ENCODE data around the gene EIF5B.
"Not testable (repeated sequence)": the region's sequence is repeated elsewhere in the genome, so short reads cannot be mapped to it uniquely, and the experiment has no call there.

Gene EIF5B

DNA sequence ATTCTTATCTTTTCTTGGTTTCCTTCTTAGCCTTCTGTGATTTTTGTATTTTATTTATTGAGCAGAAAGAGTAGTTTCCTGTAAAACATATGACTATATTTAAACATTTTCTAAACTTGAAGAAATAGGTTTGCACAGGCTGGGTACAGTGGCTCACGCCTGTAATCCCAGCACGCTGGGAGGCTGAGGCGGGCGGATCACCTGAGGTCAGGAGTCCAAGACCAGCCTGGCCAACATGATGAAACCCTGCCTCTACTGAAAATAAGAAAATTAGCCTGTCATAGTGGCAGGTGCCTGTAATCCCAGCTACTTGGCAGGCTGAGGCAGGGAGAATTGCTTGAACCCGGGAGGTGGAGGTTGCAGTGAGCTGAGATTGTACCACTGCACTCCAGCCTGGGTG lies 31.7 kb downstream of the EIF5B start:
- DNase-seq = not testable (repeated sequence)

DNA sequence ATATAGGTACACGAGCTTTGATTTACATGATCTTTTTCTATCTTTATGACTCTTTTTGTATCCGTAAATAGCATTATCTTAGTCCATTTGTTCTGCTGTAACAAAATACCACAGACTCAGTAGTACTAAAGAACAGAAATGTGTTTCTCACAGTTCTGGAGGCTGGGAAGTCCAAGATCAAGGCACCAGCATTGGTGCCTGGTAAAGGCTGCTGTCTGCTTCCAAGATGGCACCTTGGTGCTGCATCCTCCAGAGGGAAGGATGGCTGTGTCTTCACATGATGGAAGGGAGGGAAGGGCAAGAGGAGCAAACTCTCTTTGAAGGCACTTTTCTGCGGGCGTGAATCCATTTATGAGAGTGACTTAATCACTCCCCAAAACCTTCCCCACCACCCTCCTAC lies 36.0 kb downstream of the EIF5B start:
- DNase-seq = no peak

DNA sequence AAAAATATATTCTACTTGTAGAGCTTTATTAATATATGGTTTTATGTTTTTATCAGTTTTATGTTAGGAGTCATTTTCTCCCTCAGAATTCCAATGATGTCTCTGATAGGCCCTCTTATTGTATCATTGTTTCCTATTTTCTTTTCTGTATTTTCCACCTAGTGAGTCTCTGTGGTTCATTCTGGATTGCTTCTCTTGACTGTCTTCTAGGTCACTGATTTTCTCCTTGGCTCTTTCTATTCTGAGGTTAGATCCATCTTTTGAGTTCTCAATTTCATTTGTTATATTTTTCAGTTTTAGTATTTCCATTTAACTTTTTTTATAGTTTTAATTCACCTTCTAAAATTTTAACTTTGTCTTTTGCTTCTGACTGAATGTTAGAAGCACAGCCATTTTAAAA lies 37.6 kb downstream of the EIF5B start:
- no peak for DNase-seq

DNA sequence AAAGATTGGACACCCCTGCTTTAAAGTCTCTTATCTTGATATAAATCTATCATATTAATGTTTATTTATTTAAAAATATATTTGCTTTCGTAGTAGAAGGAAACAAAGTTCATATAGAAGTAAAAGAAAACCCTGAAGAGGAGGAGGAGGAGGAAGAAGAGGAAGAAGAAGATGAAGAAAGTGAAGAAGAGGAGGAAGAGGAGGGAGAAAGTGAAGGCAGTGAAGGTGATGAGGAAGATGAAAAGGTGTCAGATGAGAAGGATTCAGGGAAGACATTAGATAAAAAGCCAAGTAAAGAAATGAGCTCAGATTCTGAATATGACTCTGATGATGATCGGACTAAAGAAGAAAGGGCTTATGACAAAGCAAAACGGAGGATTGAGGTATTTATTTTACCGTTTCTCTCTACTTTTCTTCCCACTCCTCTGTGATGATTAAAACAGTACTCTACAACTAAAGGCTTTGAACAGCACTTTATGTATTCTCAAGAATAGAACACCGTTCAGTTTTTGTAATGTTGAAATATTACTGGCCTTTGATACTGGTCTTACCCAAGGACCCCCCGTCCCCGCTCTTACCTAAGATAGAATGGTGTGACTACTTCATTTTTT lies 39.2 kb downstream of the EIF5B start:
- DNase-seq = no peak

DNA sequence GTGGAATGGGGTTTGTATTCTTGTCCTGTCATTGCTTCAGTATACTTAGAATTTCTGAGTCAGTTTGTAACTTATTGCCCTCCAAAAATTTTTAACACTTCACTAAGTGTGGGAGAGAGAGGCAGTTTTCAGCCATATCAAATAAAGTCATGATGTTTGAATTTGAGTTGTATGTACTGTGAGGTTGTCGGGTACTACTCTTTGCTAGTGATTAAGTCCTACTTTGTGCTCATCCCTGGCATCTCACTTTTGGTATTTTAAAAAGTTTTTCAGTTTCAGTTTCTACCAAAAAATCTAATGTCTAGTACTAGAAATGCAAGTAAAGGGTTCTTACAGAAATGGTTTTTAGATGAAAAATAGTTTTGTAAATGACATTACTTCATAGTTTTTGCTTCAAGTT lies 40.7 kb downstream of the EIF5B start:
- no peak for DNase-seq

DNA sequence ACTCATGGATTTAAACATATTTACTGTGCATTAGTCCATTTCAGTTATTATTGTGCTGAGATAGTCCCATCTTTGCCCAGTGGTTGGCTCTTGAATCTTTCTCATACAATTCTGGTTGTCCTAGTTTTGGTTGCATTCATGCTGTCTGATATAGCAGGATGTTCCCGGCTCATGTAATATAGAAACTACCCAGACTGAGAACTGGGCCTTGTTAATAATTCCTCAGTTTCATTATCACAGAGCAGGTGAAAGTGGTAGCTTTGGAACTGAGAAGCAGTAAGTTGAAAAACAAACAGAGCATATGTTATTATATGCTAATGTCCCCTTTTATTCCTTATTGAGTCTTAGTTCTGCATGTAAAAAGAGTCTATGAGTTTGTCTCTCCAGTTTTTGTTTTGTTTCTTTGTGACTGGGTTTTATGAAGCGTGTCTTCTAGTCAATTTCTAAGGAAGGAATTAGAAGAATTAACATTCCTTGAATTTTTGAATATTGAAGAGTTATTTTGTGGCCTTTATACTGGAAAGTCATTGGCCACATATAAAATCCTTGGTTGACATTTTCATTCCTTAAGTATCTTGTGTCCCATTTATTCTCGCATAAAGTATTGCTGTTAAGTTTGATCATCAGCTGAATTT lies 43.3 kb downstream of the EIF5B start:
- DNase-seq = no peak

DNA sequence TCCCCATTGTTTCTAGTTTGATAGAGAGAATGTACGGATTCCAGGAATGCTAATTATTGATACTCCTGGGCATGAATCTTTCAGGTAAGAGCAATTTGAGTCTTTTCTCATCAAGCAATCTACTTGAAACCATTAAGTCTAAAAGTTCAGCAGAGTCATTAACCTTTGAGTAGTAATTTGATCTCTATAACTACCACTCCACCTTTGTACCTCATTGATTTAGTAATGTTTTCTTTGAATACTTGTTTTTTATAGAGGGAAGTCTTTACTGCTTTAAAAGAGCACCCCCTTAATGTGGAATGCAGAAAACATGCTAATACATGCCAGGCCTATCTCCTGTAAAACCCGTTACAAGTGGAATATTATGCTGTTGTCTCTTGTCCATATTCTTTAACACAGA lies 45.0 kb downstream of the EIF5B start:
- no peak for DNase-seq

DNA sequence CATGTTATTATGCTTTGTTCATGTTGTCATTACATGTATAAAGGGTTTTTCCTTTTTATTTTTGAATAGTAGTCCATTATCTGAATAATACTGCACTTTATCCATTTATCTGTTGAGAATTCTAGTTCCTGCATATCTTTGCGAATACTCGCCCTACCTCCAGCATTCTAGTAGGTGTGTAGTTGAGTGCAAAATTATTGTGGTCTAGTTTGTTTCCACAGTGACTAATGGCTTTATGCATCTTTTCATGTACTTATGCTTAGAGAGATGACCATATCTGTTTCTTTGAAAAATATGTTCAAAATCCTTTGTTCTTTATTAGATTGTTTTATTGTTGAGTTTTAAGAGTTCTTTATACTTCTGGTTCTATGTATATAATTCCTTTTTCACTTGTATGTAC lies 48.8 kb downstream of the EIF5B start:
- DNase-seq = no peak

DNA sequence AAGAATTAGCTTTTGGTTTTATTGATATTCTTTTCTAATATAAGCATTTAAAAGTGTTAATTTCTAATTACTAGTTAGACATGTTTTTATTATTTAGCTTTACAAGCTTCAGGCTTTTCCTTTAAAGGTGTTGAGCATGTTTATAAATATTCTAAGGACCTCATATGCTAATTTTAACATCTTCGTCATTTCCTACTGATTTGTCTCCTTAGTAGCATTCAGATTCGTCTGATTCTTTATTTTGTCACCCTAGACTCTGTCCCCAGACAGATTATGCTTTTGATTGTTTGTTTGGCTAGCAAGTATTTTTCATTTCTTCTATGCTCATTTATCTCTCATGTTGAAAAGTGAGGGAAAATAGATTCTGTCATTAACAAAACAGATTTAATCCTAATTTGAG lies 51.7 kb downstream of the EIF5B start:
- no peak for DNase-seq

DNA sequence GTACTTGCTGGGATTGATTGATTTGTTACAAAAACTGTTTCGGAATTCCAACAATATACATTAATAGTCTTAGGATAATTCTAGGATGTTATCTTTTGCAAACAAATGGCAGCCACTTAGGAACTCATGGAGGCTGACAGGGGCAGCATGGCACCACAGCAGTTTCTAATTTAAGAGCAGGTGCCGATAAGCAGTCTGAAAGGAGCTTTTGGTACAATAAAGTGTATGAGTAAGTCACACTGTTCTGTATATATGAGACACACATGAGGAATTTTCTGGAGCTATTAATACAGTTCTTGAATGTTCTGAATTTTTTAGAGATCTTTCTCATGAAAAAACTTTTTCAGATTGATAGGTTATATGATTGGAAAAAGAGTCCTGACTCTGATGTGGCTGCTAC lies 52.2 kb downstream of the EIF5B start:
- no peak for DNase-seq

DNA sequence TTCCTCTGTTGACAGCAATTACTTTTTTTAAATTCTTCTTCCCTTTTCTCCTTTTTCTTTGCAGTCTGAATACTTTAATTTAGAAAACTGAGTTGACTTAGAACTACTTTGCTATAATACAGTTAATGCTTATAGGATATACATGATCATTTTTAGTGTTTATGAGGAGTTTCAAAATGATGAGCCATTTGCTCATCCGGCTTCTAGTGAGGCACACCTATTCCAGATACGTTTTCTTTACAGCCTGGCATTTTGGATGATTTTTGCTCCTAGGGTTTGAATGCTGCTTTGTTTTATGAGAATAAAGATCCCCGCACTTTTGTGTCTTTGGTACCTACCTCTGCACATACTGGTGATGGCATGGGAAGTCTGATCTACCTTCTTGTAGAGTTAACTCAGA lies 52.8 kb downstream of the EIF5B start:
- no peak for DNase-seq

DNA sequence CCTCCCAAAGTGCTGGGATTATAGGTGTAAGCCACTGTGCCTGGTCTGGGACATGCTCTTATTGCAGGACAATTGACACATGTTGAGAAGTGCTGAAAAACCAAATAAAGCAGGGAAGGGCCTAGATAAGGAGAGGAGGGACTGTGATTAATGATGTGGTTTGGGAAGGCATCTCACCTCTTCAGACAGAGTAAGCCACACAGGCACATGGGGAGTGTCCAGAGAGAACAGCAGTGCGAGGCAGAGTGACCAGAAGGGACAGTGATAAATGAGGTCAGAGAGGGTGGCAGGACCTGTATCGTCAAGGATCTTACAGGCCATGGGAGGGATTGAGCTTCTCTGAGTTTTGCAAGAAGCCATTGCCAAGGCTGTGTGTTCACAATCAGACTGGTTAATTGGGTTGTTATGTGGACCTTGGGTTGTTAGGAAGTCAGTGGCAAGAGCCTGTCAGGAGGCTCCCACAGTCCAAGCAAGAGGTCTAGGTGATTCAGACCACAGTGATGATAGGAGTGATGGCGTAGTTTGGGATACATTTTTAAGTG lies 58.5 kb downstream of the EIF5B start:
- no peak for DNase-seq

DNA sequence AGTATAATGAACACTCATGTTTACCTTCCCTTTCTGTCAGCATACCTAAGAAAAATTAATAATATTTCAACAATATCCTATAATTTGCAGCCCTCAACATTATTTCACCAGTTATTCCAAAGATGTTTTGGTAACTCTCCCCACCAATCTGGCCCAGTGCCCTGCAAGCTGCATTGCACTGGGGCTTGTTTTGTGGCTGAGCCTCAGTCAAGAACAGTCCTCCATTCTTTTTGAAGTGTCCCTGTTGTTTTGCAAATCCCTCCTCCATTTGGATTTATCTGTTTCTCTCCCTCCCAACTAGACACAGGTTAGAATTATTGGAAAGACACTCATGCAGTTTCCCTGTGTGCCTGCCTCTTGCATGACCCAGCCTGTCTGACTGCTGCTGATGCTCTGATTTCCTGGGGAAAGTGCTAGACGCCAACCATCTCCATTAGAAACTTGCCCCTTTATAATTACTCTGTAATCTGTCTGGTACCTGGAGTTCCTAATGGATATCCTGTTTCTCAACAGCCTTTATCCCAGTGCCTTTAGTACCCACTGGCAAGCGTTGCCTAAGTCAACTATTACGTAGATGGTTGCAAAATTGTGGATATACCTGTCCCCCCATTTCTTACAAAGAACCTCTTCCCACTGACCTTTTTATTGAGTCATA lies 60.2 kb downstream of the EIF5B start:
- no peak for DNase-seq

DNA sequence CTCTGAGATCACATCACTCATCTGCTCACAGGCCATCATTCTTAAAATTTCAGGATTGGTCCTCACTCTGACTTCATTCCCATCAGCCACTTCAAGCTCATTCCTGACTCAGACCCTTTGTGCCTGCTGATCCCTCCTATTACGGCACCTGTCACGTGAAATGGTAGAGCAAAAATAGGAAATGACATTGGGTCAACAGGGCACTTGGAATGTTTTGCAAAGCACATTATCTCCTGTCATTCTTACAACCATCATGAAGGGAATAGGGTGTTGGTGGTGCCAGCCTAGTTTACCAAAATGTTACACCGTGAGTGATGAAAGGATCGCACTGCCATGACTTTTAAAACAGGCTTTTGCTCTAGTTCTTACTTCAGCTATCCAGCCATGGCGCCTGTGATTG lies 61.1 kb downstream of the EIF5B start:
- no peak for DNase-seq

DNA sequence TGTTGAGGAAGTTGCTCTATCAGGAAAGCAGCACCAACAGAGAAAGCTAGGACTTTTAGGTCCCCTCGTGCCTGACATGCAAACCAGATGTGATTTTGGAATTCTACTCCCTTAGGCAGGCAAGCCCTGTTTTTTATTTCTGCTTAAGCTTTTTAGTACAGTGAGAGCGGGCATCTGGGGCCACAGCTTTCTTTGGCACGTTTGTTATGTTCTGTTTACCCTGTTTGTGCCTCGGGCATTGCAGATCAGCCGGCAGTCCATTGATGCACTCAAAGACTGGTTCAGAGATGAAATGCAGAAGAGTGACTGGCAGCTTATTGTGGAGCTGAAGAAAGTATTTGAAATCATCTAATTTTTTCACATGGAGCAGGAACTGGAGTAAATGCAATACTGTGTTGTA lies 61.9 kb downstream of the EIF5B start:
- DNase-seq = no peak

DNA sequence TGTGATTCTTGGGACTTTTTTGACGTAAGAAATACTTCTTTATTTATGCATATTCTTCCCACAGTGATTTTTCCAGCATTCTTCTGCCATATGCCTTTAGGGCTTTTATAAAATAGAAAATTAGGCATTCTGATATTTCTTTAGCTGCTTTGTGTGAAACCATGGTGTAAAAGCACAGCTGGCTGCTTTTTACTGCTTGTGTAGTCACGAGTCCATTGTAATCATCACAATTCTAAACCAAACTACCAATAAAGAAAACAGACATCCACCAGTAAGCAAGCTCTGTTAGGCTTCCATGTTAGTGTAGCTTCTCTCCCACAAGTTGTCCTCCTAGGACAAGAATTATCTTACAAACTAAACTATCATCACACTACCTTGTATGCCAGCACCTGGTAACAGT lies 62.6 kb downstream of the EIF5B start:
- DNase-seq = no peak

DNA sequence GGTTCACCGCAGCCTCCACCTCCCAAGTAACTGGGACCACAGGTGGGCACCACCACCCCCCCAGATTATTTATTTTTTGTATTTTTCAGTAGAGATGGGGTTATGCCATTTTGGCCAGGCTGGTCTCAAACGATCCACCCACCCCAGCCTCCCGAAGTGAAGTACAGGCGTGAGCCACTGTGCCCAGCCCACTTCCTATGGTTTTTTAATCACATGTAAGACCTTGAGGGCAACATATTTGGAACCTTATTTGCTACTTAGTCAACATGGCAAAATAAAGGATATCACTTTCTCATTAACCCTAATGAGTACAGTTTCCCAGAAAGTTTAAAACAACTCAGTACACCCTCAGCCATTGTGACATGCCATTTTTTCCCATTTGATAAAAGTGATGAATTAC lies 64.7 kb downstream of the EIF5B start:
- DNase-seq = no peak

DNA sequence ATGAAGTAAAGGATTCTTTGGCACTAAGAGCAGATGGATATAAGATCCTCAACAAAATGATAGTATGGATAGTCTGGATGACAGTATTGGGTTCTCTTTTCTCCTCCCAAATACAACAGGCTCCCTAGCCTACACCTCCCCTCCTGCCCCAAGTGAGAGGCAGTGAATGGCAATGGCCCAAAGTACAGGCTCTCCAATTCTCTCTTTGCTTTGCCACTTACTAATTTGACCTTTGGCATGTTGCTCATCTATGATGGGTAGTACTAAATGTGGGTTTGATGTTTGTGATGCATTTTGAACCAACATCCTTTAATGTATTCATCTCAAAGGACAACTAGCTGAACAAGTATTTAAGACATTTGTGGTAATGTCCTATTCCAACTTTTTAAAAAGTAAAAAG lies 65.9 kb downstream of the EIF5B start:
- no peak for DNase-seq

DNA sequence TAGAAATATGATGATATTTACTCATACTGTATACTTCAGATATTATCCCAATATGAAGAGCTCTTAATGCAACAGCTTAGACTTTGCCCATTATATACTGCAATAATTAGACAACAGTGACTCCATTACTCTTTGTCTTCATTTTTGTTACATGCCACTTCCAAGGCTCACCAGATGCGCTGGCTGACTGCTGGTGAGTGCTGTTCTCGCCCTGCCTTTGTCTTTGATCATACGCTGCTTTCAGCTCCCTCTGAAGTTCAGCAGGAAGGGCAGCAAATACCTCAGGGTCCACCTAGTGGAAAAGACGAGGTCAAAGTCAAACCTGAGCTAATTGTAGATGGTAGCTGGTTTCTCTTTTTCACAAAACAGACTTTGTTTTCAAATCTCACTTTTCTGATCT lies 66.3 kb downstream of the EIF5B start:
- no peak for DNase-seq

DNA sequence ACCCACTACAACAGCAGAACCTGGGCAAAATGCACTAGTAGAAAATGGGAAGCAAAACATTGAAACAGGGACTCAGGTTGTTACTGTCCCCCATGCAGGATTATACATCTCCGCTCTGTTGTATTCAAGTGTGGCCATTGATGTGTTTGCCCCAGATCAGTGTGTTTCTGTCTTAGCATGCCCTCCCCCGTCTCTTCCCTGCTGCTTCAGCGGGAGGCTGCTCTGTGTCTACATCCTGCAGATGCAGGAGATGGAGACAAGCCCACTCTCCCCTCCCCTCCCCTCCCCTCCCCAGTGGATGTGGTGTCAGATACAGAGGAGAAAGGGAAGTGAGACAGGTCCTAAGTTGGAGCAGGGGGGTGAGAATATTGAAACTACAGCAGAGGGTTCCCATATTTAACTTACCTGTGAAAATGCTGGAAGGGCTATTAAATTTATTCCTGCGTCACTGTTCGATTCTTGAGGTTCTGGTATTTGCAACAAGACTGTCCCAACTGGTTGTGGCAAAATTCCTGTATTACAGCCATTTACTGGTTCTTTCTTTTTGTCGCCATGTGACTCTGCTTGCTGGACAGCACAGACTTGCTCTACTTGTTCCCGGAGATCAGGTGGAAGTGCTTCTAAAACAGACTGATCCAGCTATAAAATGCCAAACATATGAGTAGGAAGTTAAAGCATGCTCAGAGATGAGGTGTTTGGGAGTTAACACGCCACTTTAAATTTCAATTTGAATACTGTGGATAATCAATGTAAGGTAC lies 67.0 kb downstream of the EIF5B start:
- no peak for DNase-seq

DNA sequence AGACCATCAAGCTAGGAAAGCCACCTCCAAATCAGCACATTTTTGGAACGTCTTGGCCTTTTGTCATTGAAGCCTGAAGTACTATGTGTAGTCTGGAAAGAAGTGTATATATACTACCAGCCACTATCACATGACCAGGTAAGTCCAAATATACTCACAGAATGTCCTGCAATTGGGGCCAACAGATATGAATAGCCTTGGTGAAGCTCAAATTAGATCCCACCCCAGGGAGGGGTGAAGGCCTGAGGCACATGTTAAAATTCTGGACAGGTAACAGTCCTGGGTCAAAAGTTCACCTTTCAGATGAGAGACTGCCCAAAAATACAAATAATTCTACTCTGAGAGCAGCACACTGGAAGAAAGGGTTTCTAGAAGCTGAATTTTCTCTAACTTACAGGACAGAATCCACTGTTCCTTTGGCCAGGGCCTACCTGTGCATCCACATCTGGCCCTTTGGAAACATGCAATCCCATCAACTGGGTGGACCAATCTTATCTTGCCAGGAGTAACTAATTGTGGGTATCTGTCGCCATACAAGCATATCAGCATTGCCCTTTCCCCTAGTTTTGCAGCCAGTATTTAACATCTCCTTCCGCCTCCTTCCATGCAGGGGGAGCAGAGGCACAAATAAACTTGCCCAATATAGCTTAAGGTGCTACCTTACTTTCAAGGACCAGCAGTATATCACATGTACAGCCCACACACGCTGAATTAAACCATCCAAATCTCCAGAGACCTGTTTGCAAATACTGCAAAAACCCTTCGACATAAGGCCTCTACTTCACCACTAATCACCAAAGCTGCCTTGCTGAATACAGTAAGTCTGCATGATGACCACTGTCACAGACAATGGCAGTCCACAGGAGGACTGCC lies 67.8 kb downstream of the EIF5B start:
- DNase-seq = peak; percentile 12

DNA sequence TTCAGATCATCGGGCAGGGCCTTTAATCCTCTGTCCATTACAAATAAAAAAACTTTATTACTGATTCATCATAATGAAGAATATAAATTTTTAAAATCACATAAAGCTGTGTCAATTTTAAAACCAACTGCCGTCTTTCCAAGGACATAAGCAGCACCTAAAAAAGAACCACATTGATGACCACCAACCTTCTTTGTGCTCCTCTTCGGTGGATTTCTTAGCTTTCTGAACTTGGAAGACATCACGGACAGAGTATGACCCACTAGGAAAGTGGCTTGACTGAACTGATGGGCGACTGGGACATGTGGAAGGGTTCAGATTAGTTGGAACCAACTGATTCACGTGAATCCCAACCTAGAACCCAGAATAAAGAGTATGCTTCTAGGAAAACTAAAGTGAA lies 68.9 kb downstream of the EIF5B start:
- DNase-seq = no peak

DNA sequence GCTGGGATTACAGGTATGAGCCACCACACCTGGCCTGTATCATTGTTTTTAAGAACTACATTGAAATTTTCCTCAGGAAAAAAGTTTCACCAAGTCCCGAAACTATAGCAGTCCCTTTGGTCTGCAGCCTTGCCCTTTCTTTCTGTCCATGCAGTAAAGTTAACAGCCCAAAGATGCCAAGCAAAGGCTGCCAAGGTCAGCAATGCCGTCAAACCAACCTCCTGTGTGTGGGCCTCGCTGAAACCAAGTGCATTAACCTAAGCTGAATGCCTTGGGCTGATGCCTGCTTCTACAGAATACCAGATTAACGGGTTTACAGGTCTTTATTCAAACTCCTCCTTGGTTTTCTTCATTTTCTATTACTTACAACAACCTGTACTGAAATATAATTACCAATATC lies 73.1 kb downstream of the EIF5B start:
- DNase-seq = no peak
